ENCODE data around the gene RAD54L2. TPM values are rescaled to one million over a fixed set of nuclear protein-coding genes. Genes with fewer than 3 reads are reported as not detected.

The RAD54L2 gene
- total and polyA plus RNA-seq, 9 of the 15 experiments (the other 6 are each of a cell fraction or from before 2014, with no cell fraction given), result 1.3 to 12.2 (median 5.4) TPM

DNA sequence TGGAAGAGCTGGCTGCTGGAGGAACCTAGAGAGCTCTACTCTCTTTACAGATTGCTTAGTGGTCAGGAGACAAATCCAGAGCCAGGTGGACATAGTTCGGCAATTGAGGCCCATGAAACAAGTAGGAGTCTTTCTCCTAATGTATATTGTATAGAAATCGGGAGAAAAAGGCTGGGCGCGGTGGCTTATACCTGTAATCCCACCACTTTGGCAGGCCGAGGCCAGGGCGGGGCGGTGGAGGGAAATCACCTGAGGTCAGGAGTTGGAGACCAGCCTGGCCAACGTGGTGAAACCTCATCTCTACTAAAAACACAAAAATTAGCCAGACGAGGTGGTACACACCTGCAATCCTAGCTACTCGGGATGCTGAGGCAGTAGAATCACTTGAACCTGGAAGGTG, 10.8 kb downstream of the RAD54L2 start:
- H3K79me2 ChIP-seq (ENCODE audit: control insufficient read depth, insufficient read depth, low read length), result no peaks in the 10 kb centered on the region
- H3K4me3 ChIP-seq, result no peak overlapping the region
- H3K9me1 ChIP-seq (ENCODE audit: control insufficient read depth, insufficient read depth, low read length), result no peaks in the 10 kb centered on the region
- H2AFZ ChIP-seq (ENCODE audit: low read depth, low read length), result no peak overlapping the region
- BruUV-seq (replicated peaks), result no TSS peak
- WGBS (ENCODE audit: insufficient coverage, low coverage, missing lambda C conversion rate), result 59% methylated on average over 4 of the region's 10 CpGs
- FAIRE-seq (no peak), DNase-seq (ENCODE audit: extremely low read depth in 1 of 4, low spot score in 3 of 4) (no peak), ATAC-seq (no peak)
- ChIA-PET POLR2A (interaction anchor here (0.5 to 2.3 kb wide), 3 partner anchors 9 to 16 kb away, joined by 3 to 12 read pairs (median 3); no protein-coding TSS in a partner anchor), CTCF (ENCODE audit: low intra/inter-chr PET ratio) (no interaction called here)
- TF ChIP-seq ZNF717 (CRISPR knock-in tag; IDR thresholded peaks at IDR 0.05), result no peak
- TF ChIP-seq ZNF143 (CRISPR knock-in tag; IDR thresholded peaks at IDR 0.05), result no peak
- no peak for TF ChIP-seq BRF1 (IDR thresholded peaks at IDR 0.05; ENCODE audit: borderline replicate concordance, extremely low read depth, insufficient read length)
- no peak for TF ChIP-seq ZNF134 (CRISPR knock-in tag; conservative IDR thresholded peaks at IDR 0.05)
- no peak for TF ChIP-seq ETV6 (IDR thresholded peaks at IDR 0.05; ENCODE audit: borderline replicate concordance in 1 of 2, low read depth in 2 of 2, low read length in 1 of 2)
- TF ChIP-seq ETV6 (CRISPR knock-in tag; IDR thresholded peaks at IDR 0.05; ENCODE audit: borderline replicate concordance), result no peak
- TF ChIP-seq, protein P1, sequence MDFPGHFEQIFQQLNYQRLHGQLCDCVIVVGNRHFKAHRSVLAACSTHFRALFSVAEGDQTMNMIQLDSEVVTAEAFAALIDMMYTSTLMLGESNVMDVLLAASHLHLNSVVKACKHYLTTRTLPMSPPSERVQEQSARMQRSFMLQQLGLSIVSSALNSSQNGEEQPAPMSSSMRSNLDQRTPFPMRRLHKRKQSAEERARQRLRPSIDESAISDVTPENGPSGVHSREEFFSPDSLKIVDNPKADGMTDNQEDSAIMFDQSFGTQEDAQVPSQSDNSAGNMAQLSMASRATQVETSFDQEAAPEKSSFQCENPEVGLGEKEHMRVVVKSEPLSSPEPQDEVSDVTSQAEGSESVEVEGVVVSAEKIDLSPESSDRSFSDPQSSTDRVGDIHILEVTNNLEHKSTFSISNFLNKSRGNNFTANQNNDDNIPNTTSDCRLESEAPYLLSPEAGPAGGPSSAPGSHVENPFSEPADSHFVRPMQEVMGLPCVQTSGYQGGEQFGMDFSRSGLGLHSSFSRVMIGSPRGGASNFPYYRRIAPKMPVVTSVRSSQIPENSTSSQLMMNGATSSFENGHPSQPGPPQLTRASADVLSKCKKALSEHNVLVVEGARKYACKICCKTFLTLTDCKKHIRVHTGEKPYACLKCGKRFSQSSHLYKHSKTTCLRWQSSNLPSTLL (IDR thresholded peaks at IDR 0.05), result no peak
- TF ChIP-seq PCBP2 (IDR thresholded peaks at IDR 0.05; ENCODE audit: low read depth, low read length, poor library complexity, severe bottlenecking), result no peak
- TF ChIP-seq NBN (IDR thresholded peaks at IDR 0.05; ENCODE audit: low read depth), result no peak
- TF ChIP-seq MEF2A (IDR thresholded peaks at IDR 0.05; ENCODE audit: control insufficient read depth, low read depth, low read length), result no peak
- no peak for TF ChIP-seq MBD2 (IDR thresholded peaks at IDR 0.05; ENCODE audit: borderline replicate concordance, low read depth)
- no peak for TF ChIP-seq TEAD2 (tag; IDR thresholded peaks at IDR 0.05)
- TF ChIP-seq ZNF561 (CRISPR knock-in tag; conservative IDR thresholded peaks at IDR 0.05), result no peak
- no peak for TF ChIP-seq RBFOX2 (IDR thresholded peaks at IDR 0.05; ENCODE audit: low read depth, low read length)
- TF ChIP-seq TBP (optimal IDR thresholded peaks at IDR 0.05; ENCODE audit: low read depth, low read length), result no peak
- no peak for TF ChIP-seq SP1 (CRISPR knock-in tag; IDR thresholded peaks at IDR 0.05)
- TF ChIP-seq, protein P2, sequence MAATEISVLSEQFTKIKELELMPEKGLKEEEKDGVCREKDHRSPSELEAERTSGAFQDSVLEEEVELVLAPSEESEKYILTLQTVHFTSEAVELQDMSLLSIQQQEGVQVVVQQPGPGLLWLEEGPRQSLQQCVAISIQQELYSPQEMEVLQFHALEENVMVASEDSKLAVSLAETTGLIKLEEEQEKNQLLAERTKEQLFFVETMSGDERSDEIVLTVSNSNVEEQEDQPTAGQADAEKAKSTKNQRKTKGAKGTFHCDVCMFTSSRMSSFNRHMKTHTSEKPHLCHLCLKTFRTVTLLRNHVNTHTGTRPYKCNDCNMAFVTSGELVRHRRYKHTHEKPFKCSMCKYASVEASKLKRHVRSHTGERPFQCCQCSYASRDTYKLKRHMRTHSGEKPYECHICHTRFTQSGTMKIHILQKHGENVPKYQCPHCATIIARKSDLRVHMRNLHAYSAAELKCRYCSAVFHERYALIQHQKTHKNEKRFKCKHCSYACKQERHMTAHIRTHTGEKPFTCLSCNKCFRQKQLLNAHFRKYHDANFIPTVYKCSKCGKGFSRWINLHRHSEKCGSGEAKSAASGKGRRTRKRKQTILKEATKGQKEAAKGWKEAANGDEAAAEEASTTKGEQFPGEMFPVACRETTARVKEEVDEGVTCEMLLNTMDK (IDR thresholded peaks at IDR 0.05; ENCODE audit: borderline replicate concordance, insufficient read depth, low read depth, low read length, poor library complexity, severe bottlenecking), result no peak
- no peak for TF ChIP-seq BACH1 (tag; IDR thresholded peaks at IDR 0.05)
- no peak for TF ChIP-seq ZNF24 (IDR thresholded peaks at IDR 0.05)
- in situ Hi-C loops (cut with MboI), result no loop called here
- no peaks in the 10 kb centered on the region for H3K4me1 ChIP-seq (replicated peaks in 1 of 2; ENCODE audit: control insufficient read depth in 2 of 2, insufficient read depth in 2 of 2, low read length in 2 of 2)
- H3K4me2 ChIP-seq (ENCODE audit: insufficient read depth, low read length), result no peak overlapping the region
- H3K9ac ChIP-seq (ENCODE audit: insufficient read depth in 1 of 2, low read depth in 2 of 2, low read length in 2 of 2), result no peak overlapping the region
- no peaks in the 10 kb centered on the region for H4K20me1 ChIP-seq (replicated peaks; ENCODE audit: control insufficient read depth, insufficient read depth, low read length)
- no peaks in the 10 kb centered on the region for H3K9me3 ChIP-seq (replicated peaks; ENCODE audit: control insufficient read depth, insufficient read depth, low read depth, low read length)
- no peak overlapping the region for H3K27ac ChIP-seq (ENCODE audit: extremely low read depth, low read depth, low read length)
- H3K27me3 ChIP-seq (ENCODE audit: control insufficient read depth in 2 of 2, insufficient read depth in 2 of 2, low read length in 2 of 2), result no peaks in the 10 kb centered on the region
- H3K36me3 ChIP-seq (ENCODE audit: control insufficient read depth, insufficient read depth, low read length), result peaks cover 7% of the 10 kb centered on the region; the same call in 2 of the 3 replicates
- intact Hi-C loops (cut with micrococcal nuclease), result no loop called here

All from K562 (cell line).